ENCODE data around the gene NCK1.

DNA sequence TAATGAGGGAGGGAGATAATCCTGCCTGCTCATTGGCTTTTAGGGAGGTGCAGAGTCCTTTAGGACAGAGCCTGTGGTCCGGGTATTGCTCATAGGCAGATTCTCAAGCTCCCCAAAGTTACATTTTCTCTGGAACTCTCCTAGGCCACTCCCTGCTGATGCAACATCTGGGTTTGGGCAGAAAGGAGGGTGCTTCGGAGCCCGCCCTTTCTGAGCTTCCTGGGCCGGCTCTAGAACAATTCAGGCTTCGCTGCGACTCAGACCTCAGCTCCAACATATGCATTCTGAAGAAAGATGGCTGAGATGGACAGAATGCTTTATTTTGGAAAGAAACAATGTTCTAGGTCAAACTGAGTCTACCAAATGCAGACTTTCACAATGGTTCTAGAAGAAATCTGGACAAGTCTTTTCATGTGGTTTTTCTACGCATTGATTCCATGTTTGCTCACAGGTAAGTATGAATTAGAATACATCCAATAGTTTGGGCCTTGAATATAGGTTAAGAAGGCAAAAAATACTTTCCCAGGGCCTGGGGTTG lies 95.8 kb downstream of the NCK1 start, which contains the start of gene IL20RB:
- TF ChIP-seq, protein P1, sequence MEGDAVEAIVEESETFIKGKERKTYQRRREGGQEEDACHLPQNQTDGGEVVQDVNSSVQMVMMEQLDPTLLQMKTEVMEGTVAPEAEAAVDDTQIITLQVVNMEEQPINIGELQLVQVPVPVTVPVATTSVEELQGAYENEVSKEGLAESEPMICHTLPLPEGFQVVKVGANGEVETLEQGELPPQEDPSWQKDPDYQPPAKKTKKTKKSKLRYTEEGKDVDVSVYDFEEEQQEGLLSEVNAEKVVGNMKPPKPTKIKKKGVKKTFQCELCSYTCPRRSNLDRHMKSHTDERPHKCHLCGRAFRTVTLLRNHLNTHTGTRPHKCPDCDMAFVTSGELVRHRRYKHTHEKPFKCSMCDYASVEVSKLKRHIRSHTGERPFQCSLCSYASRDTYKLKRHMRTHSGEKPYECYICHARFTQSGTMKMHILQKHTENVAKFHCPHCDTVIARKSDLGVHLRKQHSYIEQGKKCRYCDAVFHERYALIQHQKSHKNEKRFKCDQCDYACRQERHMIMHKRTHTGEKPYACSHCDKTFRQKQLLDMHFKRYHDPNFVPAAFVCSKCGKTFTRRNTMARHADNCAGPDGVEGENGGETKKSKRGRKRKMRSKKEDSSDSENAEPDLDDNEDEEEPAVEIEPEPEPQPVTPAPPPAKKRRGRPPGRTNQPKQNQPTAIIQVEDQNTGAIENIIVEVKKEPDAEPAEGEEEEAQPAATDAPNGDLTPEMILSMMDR (IDR thresholded peaks at IDR 0.05) = no peak
- no peak for TF ChIP-seq POLR2A (IDR thresholded peaks at IDR 0.05)
